SK-N-MC (cell line): ENCODE results near the gene C1orf185.

ENCODE experiments used
- EZH2 ChIP-seq: fragments of 200-600 bp; sonication (generic); IDR thresholded peaks from one replicate; pipeline ENCODE4 v1.6.1; 2017; ENCODE audit warnings: antibody characterized with exemption
- FOXP2 ChIP-seq: optimal IDR thresholded peaks from 2 replicates; pipeline ENCODE3; 2011; ENCODE audit warnings: mild to moderate bottlenecking, moderate library complexity; ENCODE audit not compliant: insufficient read depth; ENCODE audit errors: extremely low read length, control extremely low read depth
- POLR2AphosphoS5 ChIP-seq: IDR thresholded peaks from 2 replicates; pipeline ENCODE4 v1.6.1; 2012; ENCODE audit warnings: mild to moderate bottlenecking, low read depth, low read length, borderline replicate concordance

DNA sequence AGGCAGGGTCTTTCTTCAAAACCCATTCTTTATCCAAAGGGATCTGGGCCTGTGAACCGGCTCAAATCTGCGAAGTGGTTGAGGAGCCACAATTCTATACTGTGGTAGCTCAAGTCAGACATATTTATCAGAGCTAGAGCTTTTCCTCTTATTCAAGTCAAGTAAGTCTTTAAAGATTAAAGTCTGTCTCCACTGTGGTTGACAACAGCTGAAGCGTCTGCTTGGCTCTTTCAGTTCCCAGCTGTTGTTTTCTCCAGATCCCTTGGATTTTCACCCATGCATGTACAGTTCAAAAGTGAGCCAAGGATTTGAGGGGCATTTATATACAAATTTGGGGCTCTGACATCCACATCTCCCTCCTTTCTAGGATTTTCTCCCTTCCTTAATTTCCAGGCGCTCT lies 66.9 kb downstream of the C1orf185 start:
- TF ChIP-seq EZH2 (no peak), POLR2AphosphoS5 (no peak), FOXP2 (no peak)
